Limb (tissue), 2 donors: ENCODE results near the gene LDB2.

Experiments
- DNase-seq, 2 donors: peaks; one replicate each; pipeline ENCODE4 v3.0.0-alpha.2; 2016; ENCODE audit errors: extremely low spot score in 2 of 2

LDB2 gene

GRCh38 chr4:16725252-16725651 lies 173.2 kb downstream of the LDB2 start:
- no peak for DNase-seq

DNA sequence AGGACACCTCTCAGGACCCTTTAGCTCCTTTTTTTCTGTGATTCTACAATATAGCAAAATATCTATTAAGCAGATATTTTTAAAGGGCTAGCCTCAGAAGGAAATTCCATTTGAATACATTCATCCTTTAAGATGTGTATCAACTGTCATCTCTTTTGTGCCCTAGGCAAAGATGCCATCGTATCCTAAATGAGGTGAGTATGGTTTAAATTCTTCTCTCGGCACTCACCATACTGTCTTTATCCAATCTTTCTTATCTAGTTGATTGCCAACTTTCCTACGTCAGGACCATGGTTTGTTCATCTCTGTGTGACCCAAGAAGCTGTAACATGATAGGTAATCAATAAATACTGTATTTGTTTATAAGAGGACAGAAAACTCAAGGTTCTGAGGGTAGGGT lies 176.0 kb downstream of the LDB2 start:
- DNase-seq = no peak

GRCh38 chr4:16721613-16722291 lies 176.7 kb downstream of the LDB2 start:
- DNase-seq = no peak

GRCh38 chr4:16720761-16721160 lies 177.7 kb downstream of the LDB2 start:
- DNase-seq = no peak

- no peak for DNase-seq
Measured at GRCh38 chr4:16717266-16717970, 181.0 kb downstream of the LDB2 start.

DNA sequence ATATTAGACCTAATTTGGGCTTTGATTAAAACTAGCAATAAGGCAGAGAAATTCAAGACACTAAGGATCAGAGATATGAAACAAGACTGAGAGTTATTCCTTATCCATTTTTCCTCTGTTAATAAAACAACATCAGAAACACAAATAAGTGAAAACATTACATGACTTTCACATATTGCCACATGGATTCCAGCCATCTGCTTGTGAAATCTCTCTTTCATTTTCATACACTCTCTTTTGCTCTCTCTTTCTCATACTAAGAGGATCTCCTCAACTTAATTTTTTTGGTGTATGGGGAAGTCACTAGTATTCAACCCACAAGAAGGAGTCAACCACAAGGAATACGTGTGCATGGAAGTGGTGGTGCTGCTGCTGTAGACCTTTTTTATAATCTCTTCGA lies 183.0 kb downstream of the LDB2 start:
- DNase-seq = no peak

DNA sequence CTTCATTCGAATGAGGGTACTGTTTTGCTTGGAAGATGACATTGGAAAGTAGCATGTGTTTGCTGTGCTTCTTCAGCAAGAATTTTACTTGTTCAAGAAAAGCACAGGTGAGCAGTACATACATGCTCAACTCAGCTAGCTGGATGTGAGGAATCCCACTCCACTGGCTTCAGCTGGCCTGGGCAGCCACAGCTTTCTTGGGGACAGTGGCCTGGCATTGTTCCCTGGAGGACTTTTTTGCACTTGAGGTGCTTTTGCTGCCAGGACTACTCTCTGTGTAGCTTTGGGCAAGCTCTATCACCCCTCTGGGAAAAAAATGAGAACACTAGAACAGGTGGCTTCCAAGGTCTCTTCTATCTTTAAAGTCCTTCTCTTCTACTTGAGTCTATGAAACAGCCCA lies 184.3 kb downstream of the LDB2 start:
- no peak for DNase-seq

DNA sequence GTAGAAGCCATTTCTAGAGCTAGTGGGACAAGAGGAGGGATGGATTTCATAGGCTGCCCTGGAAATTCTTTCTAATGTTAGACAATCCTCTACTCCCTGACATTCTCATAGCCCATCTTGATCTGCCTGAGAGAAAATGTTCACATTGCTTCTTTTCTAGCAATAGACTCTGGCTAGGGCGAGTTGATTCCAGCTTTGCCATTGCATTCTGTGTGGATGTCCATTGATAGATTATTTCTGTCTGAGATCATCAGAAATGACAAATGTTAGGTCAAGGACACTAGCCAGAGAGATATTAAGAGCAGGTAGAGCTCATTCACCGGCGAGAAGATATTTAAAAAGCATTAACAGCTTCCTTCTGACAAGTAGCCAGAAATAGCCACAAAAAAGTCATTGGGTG lies 184.7 kb downstream of the LDB2 start:
- no peak for DNase-seq

- no peak for DNase-seq
Measured at GRCh38 chr4:16713271-16713670, 185.2 kb downstream of the LDB2 start.

DNA sequence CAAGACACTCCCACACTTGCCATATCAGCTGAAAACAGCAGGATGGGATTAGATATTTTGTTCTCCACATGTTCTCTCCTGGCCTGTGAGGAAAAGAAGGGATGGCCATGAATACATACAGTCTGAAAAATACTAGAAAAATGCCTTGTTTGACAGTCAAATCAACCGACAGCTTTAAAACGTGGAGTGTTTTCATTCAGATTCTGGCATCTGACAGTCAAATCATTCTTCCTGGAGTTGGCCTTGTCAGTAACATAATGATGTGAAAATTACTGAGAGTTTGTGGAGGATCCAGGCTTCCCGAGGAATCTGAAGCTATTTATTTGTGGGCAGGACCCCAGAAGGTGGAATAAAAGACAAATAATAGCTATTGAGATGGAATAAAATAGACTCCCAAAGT lies 188.2 kb downstream of the LDB2 start:
- DNase-seq = no peak

GRCh38 chr4:16707874-16708273 lies 190.6 kb downstream of the LDB2 start:
- no peak for DNase-seq

- DNase-seq = no peak
Measured at GRCh38 chr4:16706251-16706650, 192.2 kb downstream of the LDB2 start.

GRCh38 chr4:16705341-16705740 lies 193.1 kb downstream of the LDB2 start:
- DNase-seq = no peak

DNA sequence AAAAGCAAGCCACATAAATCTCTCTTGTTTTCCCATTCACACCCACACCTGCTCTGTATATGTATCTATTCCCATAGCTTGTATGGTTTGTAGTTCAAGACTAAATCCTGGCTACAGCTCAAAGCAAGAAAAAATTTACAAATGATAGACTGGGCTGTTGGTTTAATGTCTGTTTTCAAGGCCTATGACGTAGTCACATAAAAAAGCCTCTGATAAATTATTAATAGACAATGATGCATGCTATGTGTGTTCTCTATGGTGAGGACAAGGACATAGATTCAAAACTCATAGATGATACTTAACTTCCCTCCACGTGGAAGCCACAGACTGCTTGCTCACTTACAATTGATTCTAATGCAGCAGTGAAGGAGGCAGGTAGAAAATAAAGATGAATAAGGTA lies 194.0 kb downstream of the LDB2 start:
- no peak for DNase-seq

DNA sequence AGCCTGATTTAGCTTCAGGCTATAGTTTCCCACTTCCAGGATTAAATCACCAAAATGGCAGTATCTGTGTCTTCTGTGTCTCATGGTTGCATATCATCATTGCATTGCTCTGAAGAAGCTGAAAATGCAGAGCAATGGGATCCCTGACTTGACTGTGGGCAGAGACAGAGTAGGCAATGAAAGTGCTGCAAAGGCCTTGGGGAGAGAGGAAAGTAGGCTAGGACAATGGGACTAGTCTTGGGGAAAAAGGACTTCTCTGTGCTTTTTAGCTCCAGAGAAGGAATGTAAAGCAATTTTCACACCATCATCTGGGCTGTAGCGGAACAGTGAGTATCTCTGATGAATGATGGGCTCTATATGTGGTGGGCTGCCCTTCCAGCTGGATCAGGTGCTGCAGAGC lies 202.5 kb downstream of the LDB2 start:
- no peak for DNase-seq

- DNase-seq = no peak
Measured at GRCh38 chr4:16694884-16695276, 203.6 kb downstream of the LDB2 start.

DNA sequence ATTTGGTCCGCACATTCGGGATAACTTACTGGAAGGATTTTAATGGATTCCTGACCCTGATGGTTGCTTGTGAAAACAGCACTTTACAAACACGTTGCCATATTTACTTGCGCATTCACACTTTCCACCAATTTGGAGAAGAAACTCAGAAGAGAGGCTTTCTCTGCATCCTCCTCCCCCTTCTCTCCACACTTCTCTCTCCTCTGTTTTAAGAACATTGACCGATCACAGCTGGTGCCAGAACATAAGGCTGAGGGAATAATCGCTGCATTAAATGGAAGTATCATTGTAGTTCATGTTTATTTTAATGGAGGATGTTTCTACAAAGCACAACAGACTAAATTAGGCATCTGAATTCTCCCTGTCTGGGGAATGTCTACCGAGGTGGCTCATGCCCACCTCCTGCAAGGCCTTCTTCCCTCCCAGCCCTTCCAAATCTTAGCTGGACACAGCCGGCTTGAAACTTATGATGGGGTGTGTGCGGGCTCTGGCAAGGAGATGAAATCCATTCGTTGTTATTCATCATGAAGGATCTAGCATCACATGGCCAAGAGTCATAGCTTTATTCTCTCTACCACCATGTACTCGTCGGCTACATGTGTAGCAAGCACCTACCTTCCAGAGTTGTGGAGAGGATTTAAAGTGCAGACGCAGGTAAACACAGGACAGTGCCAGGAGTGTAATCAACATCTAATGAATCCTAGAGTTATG lies 204.1 kb downstream of the LDB2 start:
- peak in 1 of 2 donors; percentile 15 for DNase-seq

DNA sequence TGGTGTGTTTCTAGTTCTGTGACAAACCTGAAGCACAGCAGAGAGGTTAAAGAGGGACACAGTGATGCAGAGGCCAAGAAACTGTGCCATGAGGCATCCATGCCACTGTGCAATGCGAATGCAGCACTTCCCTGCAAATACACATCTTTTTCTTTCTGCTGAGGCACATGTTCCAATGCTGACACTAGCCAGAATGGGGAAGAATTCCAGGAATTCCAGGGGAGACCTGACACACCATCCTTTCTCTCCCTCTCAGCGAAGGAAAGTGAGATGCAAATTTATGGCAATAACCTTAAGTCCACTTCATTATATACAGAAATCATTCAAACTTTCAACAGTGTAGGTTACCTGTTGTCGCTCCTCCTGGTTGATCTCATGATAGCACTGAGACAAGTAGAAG lies 204.8 kb downstream of the LDB2 start:
- DNase-seq = no peak

DNA sequence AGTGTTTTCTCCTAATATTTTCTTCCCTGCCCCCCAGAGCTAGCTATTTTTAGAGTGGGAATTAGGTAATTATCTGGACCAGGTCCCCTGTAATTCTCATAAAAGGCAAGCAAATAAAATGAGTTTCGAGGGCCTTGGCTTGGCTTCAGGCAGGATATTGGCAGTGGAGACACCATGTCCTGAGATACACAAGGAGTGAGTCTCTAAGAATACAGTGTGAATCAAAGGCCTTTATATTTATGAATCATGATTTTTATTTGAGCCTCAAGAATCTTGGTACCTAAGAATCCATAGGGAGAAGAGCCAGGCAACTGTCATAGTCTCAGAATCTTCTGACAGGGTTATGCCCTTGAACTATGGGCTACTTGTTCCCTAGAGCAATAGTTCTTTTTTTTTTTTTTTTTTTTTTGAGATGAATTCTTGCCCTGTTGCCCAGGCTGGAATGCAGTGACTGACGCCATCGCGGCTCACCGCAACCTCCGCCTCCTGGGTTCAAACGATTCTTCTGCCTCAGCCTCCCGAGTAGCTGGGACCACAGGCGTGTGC lies 205.4 kb downstream of the LDB2 start:
- DNase-seq = no peak

- peak in 1 of 2 donors; percentile 28 for DNase-seq
Measured at GRCh38 chr4:16692524-16692923, 205.9 kb downstream of the LDB2 start.

DNA sequence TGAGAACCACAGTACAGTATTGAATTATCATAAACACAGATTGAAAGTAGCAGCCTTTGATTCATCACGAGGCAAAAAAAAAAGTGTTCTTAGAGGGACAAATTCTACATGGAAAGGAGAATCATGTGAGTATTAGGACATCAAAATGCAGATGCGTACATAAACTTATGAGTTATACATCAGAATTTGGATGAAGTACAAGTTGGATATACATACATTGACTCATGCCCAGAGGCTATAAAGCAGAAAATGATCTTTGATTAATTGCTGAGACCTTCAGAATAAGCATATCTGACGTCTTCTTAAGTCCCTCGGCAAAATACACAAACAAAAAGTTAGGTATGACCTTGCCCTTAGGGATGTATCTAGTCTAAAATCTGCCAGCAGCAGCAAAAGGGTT lies 206.4 kb downstream of the LDB2 start:
- DNase-seq = peak in 1 of 2 donors; percentile 46

- DNase-seq = no peak
Measured at GRCh38 chr4:16691450-16691849, 207.0 kb downstream of the LDB2 start.
